HL-60 (cell line): Measurements from ENCODE around the gene LTA4H.

Experiments used
- DNase-seq, 2 experiments: peaks; one replicate each; pipeline ENCODE4 v3.0.0-alpha.2; 2010 to 2020; ENCODE audit warnings: low read depth in 1 of 2, low spot score in 1 of 2
- H3K27ac ChIP-seq: fragments of 250-450 bp; sonication (Bioruptor Pico); replicated peaks from 2 replicates; pipeline ENCODE4 v1.5.1; 2020; ENCODE audit warnings: mild to moderate bottlenecking, moderate library complexity
- H3K27me3 ChIP-seq: fragments of 250-450 bp; sonication (Bioruptor Pico); 2 replicates; pipeline ENCODE4 v1.5.1; 2021; ENCODE audit warnings: mild to moderate bottlenecking, moderate library complexity; ENCODE audit not compliant: insufficient read depth, poor library complexity, severe bottlenecking
- H3K4me3 ChIP-seq: replicated peaks from 2 replicates; pipeline ENCODE4 v1.5.1; 2011; ENCODE audit warnings: mild to moderate bottlenecking, control low read depth, low read length; ENCODE audit not compliant: insufficient read depth
- GABPA ChIP-seq: IDR thresholded peaks from 2 replicates; pipeline ENCODE4 v1.6.1; 2012; ENCODE audit warnings: low read depth
- POLR2AphosphoS5 ChIP-seq: IDR thresholded peaks from 2 replicates; pipeline ENCODE4 v1.6.1; 2012; ENCODE audit warnings: low read depth
- SPI1 ChIP-seq: IDR thresholded peaks from 2 replicates; pipeline ENCODE4 v1.6.1; 2012; ENCODE audit warnings: low read depth, mild to moderate bottlenecking, borderline replicate concordance
- TF ChIP-seq, protein P1 (sequence below): IDR thresholded peaks from 2 replicates; pipeline ENCODE4 v1.6.1; 2012; ENCODE audit warnings: low read depth; ENCODE audit not compliant: insufficient replicate concordance
- TF ChIP-seq, protein P2 (sequence below): IDR thresholded peaks from one replicate; pipeline ENCODE4 v1.5.1; 2011; ENCODE audit warnings: low read length, control low read depth, inconsistent platforms; ENCODE audit not compliant: insufficient read depth

Gene LTA4H

DNA sequence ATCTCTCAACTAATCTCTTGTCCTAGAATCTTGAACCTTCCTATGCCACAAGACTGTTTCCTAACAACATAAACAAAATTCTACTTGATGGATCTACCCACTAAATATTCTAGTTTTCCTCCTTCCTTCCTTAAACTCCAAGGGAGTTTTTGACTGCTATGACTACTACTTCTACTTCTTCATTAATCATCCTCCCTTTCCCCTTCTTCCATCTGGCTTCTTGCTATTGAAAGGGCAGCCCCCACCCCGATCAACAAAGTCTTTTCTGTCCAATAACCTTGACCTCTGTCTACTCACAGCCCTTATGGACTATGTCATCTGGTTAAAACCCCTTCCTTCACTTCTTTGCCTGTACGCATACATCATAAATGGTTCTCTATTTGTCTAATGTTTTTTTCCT, 5.6 kb downstream of the LTA4H start:
- Histone ChIP-seq H3K27ac (no peak overlapping the region), H3K4me3 (no peak overlapping the region), H3K27me3 (no peaks in the 10 kb centered on the region)
- TF ChIP-seq, protein P1, sequence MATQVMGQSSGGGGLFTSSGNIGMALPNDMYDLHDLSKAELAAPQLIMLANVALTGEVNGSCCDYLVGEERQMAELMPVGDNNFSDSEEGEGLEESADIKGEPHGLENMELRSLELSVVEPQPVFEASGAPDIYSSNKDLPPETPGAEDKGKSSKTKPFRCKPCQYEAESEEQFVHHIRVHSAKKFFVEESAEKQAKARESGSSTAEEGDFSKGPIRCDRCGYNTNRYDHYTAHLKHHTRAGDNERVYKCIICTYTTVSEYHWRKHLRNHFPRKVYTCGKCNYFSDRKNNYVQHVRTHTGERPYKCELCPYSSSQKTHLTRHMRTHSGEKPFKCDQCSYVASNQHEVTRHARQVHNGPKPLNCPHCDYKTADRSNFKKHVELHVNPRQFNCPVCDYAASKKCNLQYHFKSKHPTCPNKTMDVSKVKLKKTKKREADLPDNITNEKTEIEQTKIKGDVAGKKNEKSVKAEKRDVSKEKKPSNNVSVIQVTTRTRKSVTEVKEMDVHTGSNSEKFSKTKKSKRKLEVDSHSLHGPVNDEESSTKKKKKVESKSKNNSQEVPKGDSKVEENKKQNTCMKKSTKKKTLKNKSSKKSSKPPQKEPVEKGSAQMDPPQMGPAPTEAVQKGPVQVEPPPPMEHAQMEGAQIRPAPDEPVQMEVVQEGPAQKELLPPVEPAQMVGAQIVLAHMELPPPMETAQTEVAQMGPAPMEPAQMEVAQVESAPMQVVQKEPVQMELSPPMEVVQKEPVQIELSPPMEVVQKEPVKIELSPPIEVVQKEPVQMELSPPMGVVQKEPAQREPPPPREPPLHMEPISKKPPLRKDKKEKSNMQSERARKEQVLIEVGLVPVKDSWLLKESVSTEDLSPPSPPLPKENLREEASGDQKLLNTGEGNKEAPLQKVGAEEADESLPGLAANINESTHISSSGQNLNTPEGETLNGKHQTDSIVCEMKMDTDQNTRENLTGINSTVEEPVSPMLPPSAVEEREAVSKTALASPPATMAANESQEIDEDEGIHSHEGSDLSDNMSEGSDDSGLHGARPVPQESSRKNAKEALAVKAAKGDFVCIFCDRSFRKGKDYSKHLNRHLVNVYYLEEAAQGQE = no peak
- TF ChIP-seq, protein P2, sequence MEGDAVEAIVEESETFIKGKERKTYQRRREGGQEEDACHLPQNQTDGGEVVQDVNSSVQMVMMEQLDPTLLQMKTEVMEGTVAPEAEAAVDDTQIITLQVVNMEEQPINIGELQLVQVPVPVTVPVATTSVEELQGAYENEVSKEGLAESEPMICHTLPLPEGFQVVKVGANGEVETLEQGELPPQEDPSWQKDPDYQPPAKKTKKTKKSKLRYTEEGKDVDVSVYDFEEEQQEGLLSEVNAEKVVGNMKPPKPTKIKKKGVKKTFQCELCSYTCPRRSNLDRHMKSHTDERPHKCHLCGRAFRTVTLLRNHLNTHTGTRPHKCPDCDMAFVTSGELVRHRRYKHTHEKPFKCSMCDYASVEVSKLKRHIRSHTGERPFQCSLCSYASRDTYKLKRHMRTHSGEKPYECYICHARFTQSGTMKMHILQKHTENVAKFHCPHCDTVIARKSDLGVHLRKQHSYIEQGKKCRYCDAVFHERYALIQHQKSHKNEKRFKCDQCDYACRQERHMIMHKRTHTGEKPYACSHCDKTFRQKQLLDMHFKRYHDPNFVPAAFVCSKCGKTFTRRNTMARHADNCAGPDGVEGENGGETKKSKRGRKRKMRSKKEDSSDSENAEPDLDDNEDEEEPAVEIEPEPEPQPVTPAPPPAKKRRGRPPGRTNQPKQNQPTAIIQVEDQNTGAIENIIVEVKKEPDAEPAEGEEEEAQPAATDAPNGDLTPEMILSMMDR = no peak
- TF ChIP-seq GABPA (no peak), POLR2AphosphoS5 (no peak), SPI1 (no peak)
- DNase-seq = no peak

DNA sequence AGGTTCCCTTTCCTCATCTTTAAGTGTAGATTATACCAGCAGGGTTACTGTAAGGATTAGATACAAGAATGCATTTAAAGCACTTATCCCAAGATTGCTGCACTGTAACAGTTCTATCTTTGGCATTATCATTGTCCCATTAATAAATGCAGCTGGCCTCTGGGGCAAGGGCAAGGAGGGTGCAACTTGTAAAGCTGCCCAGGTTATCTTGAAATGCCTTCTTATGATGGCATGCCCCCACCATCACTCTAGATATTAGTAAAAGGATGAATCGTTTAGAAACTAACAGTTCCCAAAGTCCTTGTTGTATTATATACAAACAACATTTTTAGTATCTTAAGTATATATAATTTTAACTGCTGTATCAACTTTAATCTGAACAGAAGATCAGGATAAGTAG, 6.8 kb downstream of the LTA4H start:
- no peak for DNase-seq
- TF ChIP-seq, protein P2 = no peak
- TF ChIP-seq GABPA = no peak
- TF ChIP-seq SPI1 = no peak
- TF ChIP-seq, protein P1 = no peak
- TF ChIP-seq POLR2AphosphoS5 = no peak
- Histone ChIP-seq H3K27ac (no peak overlapping the region), H3K27me3 (no peaks in the 10 kb centered on the region), H3K4me3 (no peak overlapping the region)

DNA sequence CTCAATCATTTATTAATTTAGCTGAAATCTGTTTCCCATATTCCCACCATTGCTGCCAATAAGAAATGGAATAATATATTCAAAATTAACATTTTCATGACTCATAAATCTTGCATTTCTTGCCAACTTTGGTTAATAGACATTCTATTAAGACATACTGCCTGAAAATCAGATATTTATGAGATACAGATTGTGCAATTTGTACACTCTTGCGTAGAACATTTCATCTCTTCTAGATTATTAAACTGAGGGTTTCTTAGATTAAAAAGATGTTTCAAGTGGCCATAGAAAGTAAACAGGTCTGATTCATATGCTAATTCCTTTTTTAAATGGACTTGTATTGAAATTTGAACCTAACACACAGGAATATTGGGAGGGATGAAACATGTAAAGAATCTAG, 9.1 kb downstream of the LTA4H start:
- no peak overlapping the region for H3K4me3 ChIP-seq
- H3K27me3 ChIP-seq = no peaks in the 10 kb centered on the region
- H3K27ac ChIP-seq = no peak overlapping the region
- no peak for DNase-seq
- TF ChIP-seq GABPA = no peak
- no peak for TF ChIP-seq POLR2AphosphoS5
- TF ChIP-seq, protein P1 = no peak
- TF ChIP-seq SPI1 = no peak
- TF ChIP-seq, protein P2 = no peak
